ENCODE results near the gene PLOD2.

The PLOD2 gene

DNA sequence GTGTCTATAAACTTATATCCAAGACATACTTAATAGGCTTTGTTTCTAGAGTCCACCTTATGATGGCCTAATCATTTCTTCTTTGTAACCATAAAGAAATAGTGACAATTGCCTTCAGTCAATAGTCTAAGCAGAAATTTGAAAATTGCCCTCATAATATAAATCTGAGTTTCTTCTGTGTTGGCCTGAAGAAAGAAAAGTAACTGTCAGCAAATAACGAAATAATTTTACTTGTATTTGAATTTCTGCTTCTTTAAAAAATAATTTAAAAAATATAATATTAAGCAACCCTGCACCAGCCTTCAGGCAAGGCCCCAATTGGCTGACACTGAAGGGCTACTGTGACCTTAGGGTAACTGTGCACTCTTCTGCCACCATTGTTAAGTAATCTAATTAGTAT lies 113.5 kb downstream of the PLOD2 start:
- no peak for DNase-seq (ENCODE audit: low read depth, low spot score)

DNA sequence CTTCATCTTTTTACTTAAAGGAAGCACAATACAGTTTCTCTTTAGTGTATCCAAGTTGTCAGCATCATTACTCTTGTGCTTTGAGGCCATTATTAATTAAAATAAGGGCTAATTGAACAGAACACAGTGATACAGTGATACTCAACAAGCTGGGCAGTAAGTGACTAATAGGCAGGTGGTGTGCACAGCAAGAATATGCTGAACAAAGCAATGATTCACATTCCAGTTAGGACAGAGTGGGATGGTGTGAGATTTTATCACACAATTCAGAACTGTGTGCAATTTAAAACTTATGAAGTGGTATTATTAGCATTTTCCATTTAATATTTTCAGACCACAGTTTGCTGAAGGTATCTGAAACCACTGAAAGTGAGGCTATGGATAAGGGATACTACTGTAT lies 116.9 kb downstream of the PLOD2 start:
- DNase-seq (ENCODE audit: low read depth, low spot score), result no peak

DNA sequence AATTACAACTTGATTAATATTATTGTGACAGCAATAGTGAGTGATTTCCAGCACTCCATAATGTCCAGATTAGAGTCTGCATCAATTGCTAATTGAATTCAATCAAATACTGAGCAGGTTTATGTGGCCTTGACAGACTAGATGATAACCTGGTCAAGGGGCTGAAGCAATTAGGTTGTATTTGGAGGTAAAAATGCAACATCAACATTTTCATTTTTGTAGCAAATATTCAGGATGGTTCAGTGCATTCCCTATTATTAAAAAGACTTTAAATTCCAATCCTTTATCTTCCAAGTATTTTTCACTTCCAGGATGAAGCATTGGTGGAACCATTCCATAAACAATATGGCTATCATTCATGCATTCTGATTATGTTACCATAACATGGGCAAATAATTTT lies 120.4 kb downstream of the PLOD2 start:
- DNase-seq (ENCODE audit: low read depth, low spot score), result no peak

DNA sequence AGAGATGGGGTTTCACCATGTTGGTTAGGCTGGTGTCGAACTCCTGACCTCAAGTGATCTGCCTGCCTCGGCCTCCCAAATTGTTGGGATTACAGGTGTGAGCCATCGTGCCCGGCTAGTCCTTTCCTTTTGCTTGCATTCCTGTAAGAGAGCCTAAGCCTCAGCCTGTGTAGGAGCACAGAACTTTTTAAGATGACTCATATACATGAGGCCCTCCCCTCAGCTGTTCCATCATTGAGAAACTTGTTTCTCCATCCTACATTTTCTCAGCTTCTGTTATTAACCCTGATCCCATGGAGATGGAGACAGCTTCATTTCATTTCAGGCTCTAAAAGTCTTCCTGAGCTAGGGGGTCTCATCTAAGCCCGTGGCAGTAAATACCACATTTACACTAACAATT lies 123.3 kb downstream of the PLOD2 start:
- DNase-seq (ENCODE audit: low read depth, low spot score), result no peak

DNA sequence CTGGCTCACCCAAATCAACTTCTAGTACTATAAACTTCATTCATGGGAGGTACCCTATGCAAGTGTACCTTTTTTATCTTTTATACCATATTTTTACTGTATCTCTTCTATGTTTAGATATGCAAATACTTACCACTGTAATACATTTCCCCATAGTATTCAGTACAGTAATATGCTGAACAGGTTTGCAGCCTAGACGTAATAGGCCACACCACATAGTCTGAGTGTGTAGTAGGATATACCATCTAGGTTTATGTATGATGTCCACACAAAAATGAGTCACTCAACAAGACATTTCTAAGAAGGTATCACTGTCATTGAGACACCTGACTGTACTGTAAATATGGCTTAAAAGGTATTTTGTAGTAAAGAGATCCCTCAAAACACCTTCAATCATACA lies 124.7 kb downstream of the PLOD2 start:
- no peak for DNase-seq (ENCODE audit: low read depth, low spot score)

DNA sequence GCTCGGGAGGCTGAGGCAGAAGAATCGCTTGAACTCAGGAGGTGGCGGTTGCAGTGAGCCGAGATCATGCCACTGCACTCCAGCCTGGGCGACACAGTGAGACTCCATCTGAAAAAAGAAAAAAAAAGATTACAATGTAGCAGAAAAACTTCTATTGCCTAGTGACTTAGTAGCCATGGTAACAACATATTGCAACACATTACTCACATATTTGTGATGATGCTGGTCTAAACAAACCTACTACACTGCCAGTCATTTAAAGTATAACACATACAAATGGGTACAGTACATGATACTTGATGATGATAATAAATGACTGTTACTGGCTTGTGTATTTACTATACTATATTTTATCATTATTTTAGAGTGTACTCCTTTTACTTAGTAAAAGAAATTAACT lies 125.6 kb downstream of the PLOD2 start:
- no peak for DNase-seq (ENCODE audit: low read depth, low spot score)

DNA sequence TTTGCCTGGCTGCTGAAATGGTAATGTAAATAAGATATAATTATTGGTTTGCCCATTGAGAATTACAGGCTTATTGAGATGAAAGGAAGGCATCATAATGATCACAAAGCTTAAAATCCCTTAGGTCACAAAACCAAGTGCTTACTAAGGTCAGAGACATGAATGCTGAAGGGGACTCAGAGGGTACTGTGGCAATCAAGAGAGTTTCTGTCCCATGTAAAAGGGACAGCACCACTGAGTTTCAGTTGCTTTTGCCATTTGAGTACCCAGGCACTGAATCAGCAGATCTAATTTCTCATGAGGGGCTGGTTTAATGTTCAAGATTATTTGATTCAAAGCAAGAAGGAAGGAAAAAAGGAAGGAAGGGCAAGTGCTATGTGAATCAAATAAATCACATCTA lies 127.0 kb downstream of the PLOD2 start:
- DNase-seq (ENCODE audit: low read depth, low spot score), result no peak

DNA sequence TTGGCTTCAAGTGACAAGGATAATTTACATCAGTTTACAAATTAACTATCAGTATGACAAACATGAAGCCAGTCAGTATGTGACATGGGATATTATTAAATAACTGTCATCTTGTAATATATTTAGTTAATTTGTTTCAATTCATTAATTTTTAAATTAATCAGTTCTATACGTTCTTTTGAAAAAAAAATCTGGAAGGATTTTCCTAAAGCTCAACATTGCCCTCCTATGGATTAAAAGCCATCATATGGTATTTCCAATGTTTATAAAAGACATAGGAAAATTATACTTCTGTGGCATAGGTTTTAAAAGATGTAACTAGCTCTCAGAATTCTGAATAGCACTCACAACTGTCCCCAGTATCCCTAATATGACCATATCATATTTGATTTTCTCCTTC lies 134.4 kb downstream of the PLOD2 start:
- DNase-seq (ENCODE audit: low read depth, low spot score), result no peak

DNA sequence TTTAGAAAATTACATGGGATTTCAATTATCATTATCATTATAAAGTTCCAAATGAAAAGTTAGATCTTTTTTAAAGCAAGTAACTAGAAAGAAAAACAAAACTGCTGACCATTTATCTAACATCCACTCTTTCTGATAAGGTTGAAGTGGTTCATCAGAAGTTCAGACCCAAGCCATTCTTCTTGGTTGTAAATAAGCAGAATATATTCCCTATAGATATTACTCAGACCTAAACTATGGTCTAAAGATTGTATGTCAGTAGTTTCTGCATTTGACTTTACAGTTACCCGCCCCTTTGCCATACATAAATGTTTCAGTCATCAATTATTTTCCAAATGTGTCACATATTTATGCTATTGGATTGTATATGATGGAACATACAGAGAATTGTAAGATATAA lies 136.7 kb downstream of the PLOD2 start:
- DNase-seq (ENCODE audit: low read depth, low spot score), result no peak

DNA sequence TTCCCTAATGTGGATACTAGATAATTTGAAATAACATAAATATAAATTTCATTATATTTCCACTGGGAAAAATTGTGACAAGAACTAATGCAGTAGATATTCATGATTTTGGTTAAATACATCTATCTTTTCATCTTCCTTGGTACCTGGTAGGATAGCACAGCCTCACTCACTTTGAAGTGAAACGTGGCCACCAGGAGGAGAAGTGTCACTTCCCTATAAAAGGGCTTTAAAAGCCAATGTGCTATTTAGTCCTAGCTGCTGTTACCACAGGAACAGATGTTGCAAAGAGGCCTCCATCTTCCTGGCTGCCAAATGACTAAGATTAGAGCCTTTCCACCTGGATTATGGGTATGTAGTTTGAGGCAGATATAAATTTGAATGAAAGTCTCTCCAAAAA lies 140.0 kb downstream of the PLOD2 start:
- DNase-seq (ENCODE audit: low read depth, low spot score), result peak; percentile 3

DNA sequence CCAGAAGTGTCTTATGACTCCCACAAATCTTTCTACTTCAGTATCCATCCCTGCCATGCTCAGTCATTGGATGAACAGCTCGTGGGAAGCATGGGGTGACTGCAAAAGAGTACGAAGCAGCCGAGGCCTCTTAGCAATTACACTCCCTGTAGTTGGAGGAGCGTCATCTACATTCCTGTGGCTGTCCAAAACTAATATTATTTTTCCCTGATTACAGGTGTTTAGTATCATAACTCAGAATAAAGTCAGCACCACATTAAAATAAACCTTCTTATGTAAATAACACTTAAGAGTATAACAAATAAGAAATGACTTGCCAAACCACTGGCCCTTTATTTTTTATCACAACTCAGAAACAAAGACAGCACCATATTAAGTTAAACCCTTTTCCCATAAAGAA lies 141.5 kb downstream of the PLOD2 start:
- no peak for DNase-seq (ENCODE audit: low read depth, low spot score)

Data from iPS DF 19.7 (cell line).